Measurements from ENCODE around the gene HEPH.
"Not testable (repeated sequence)": the region's sequence is repeated elsewhere in the genome, so short reads cannot be mapped to it uniquely, and the experiment has no call there.

HEPH gene

GRCh38 chrX:66203114-66203513 lies 39.1 kb downstream of the HEPH start:
- DNase-seq (ENCODE audit: low read depth): no peak
- TF ChIP-seq CTCF (IDR thresholded peaks at IDR 0.05; ENCODE audit: low read depth, low read length, missing control alignments): no peak
- H3K4me3 ChIP-seq (ENCODE audit: low read depth, low read length): no peak overlapping the region

GRCh38 chrX:66221856-66222255 lies 57.8 kb downstream of the HEPH start:
- no peak overlapping the region for H3K4me3 ChIP-seq (ENCODE audit: low read depth, low read length)
- TF ChIP-seq CTCF (IDR thresholded peaks at IDR 0.05; ENCODE audit: low read depth, low read length, missing control alignments): no peak
- DNase-seq (ENCODE audit: low read depth): no peak

GRCh38 chrX:66232296-66232695 lies 68.2 kb downstream of the HEPH start:
- TF ChIP-seq CTCF (IDR thresholded peaks at IDR 0.05; ENCODE audit: low read depth, low read length, missing control alignments): no peak
- H3K4me3 ChIP-seq (ENCODE audit: low read depth, low read length): no peak overlapping the region
- DNase-seq (ENCODE audit: low read depth): no peak

- DNase-seq (ENCODE audit: low read depth): no peak
- H3K4me3 ChIP-seq (ENCODE audit: low read depth, low read length): no peak overlapping the region
- TF ChIP-seq CTCF (IDR thresholded peaks at IDR 0.05; ENCODE audit: low read depth, low read length, missing control alignments): no peak
Measured at GRCh38 chrX:66233209-66233608, 69.2 kb downstream of the HEPH start.

- DNase-seq (ENCODE audit: low read depth); H3K4me3 ChIP-seq (ENCODE audit: low read depth, low read length): not testable (repeated sequence)
Measured at GRCh38 chrX:66233904-66234303, 69.9 kb downstream of the HEPH start.

GRCh38 chrX:66255359-66255967 lies 91.4 kb downstream of the HEPH start:
- TF ChIP-seq CTCF (IDR thresholded peaks at IDR 0.05; ENCODE audit: low read depth, low read length, missing control alignments): no peak
- no peak for DNase-seq (ENCODE audit: low read depth)
- no peak overlapping the region for H3K4me3 ChIP-seq (ENCODE audit: low read depth, low read length)

GRCh38 chrX:66262807-66263206 lies 98.8 kb downstream of the HEPH start:
- DNase-seq (ENCODE audit: low read depth): no peak
- no peak for TF ChIP-seq CTCF (IDR thresholded peaks at IDR 0.05; ENCODE audit: low read depth, low read length, missing control alignments)
- H3K4me3 ChIP-seq (ENCODE audit: low read depth, low read length): no peak overlapping the region
